CD14-positive monocyte (primary cell): ENCODE data around the gene KDM4E. TPM values are rescaled to one million over a fixed set of nuclear protein-coding genes. Genes with fewer than 3 reads are reported as not detected.

Experiments
- DNase-seq, 3 donors: peaks; one replicate each; pipeline ENCODE4 v3.0.0-alpha.2; 2011 to 2022
- H2AFZ ChIP-seq: 2 replicates; pipeline ENCODE4 v1.6.0; 2012; ENCODE audit warnings: mild to moderate bottlenecking, low read depth, low read length, inconsistent platforms; ENCODE audit not compliant: insufficient read depth, poor library complexity, severe bottlenecking
- H3K27ac ChIP-seq, 2 donors: 1 replicate in 1 of 2; 2 replicates in 1 of 2; pipeline ENCODE4 v1.5.1; 2012 to 2013; ENCODE audit warnings: low read length in 2 of 2, control low read depth in 1 of 2, inconsistent platforms in 1 of 2, low read depth in 1 of 2, mild to moderate bottlenecking in 1 of 2
- H3K27me3 ChIP-seq, 2 donors: one replicate each; pipeline versions ENCODE4 v1.6.0 to v1.6.1; 2011 to 2013; ENCODE audit warnings: low read length in 2 of 2; ENCODE audit not compliant: control insufficient read depth in 2 of 2, insufficient read depth in 2 of 2
- H3K36me3 ChIP-seq, 2 donors: replicated peaks in 1 of 2; 1 replicate in 1 of 2; 2 replicates in 1 of 2; pipeline versions ENCODE4 v1.5.1 to v1.6.1; 2012 to 2013; ENCODE audit warnings: low read length in 2 of 2, control low read depth in 1 of 2, inconsistent platforms in 1 of 2, mild to moderate bottlenecking in 1 of 2; ENCODE audit not compliant: insufficient read depth in 2 of 2, control insufficient read depth in 1 of 2
- H3K4me1 ChIP-seq, 2 donors: 1 replicate in 1 of 2; 2 replicates in 1 of 2; pipeline versions ENCODE4 v1.5.1 to v1.6.1; 2012 to 2013; ENCODE audit warnings: low read length in 2 of 2, control low read depth in 1 of 2, inconsistent platforms in 1 of 2, mild to moderate bottlenecking in 1 of 2, moderate library complexity in 1 of 2; ENCODE audit not compliant: insufficient read depth in 2 of 2, control insufficient read depth in 1 of 2
- H3K4me2 ChIP-seq: replicated peaks from 2 replicates; pipeline ENCODE3; 2012; ENCODE audit warnings: low read length, moderate library complexity, mild to moderate bottlenecking; ENCODE audit not compliant: poor library complexity, severe bottlenecking; ENCODE audit errors: extremely low read depth
- H3K4me3 ChIP-seq, 3 experiments: fragments of 200-600 bp in 1 of 3; sonication (generic) in 1 of 3; replicated peaks in 1 of 3; 1 replicate in 2 of 3; 2 replicates in 1 of 3; pipeline ENCODE4 v1.5.1; 2011 to 2013; ENCODE audit warnings: low read length in 3 of 3, mild to moderate bottlenecking in 3 of 3, control low read depth in 2 of 3, low read depth in 2 of 3, inconsistent platforms in 1 of 3, moderate library complexity in 1 of 3
- H3K79me2 ChIP-seq: 2 replicates; pipeline ENCODE4 v1.6.0; 2012; ENCODE audit warnings: mild to moderate bottlenecking, control low read depth, inconsistent platforms, low read length, moderate library complexity; ENCODE audit not compliant: insufficient read depth
- H3K9ac ChIP-seq: 2 replicates; pipeline ENCODE4 v1.6.0; 2017; ENCODE audit warnings: low read length, mild to moderate bottlenecking; ENCODE audit not compliant: insufficient read depth, poor library complexity, severe bottlenecking
- H3K9me3 ChIP-seq, 2 donors: replicated peaks in 1 of 2; 1 replicate in 1 of 2; 2 replicates in 1 of 2; pipeline versions ENCODE4 v1.5.1 to v1.6.1; 2012 to 2013; ENCODE audit warnings: low read length in 2 of 2, control low read depth in 1 of 2; ENCODE audit not compliant: control insufficient read depth in 1 of 2, insufficient read depth in 1 of 2
- H4K20me1 ChIP-seq: 2 replicates; pipeline ENCODE4 v1.6.0; 2012; ENCODE audit warnings: mild to moderate bottlenecking, low read length, control low read depth, moderate library complexity; ENCODE audit not compliant: insufficient read depth
- H3K27ac Mint-ChIP-seq, 7 donors: one replicate each; pipeline ENCODE4 v1.8.0; 2020; ENCODE audit warnings: mild to moderate bottlenecking in 7 of 7, mixed read lengths in 7 of 7, moderate library complexity in 6 of 7, inconsistent platforms in 2 of 7
- H3K27me3 Mint-ChIP-seq, 3 donors: one replicate each; pipeline ENCODE4 v1.8.0; 2021 to 2022; ENCODE audit warnings: low read depth in 3 of 3, mild to moderate bottlenecking in 3 of 3, mixed read lengths in 3 of 3, moderate library complexity in 3 of 3, inconsistent platforms in 1 of 3
- H3K36me3 Mint-ChIP-seq, 2 donors: one replicate each; pipeline ENCODE4 v1.8.0; 2020; ENCODE audit warnings: mixed read lengths in 2 of 2, inconsistent platforms in 1 of 2, mild to moderate bottlenecking in 1 of 2
- H3K4me1 Mint-ChIP-seq: one replicate; pipeline ENCODE4 v1.8.0; 2020; ENCODE audit warnings: mild to moderate bottlenecking, mixed read lengths
- H3K4me3 Mint-ChIP-seq, 2 donors: one replicate each; pipeline ENCODE4 v1.8.0; 2020; ENCODE audit warnings: mild to moderate bottlenecking in 2 of 2, mixed read lengths in 2 of 2, moderate library complexity in 1 of 2
- H3K9me3 Mint-ChIP-seq, 7 donors: one replicate each; pipeline ENCODE4 v1.8.0; 2020 to 2022; ENCODE audit warnings: mixed read lengths in 7 of 7, mild to moderate bottlenecking in 6 of 7, moderate library complexity in 6 of 7, inconsistent platforms in 2 of 7
- CTCF ChIP-seq: fragments of 200-600 bp; IDR thresholded peaks from one replicate; pipeline ENCODE4 v1.8.0; 2022; ENCODE audit warnings: antibody characterized with exemption, mild to moderate bottlenecking
- WGBS: methylation state at CpG from one replicate; pipeline ENCODE4 v1.1.5; 2013; ENCODE audit warnings: missing lambda C conversion rate; ENCODE audit not compliant: insufficient coverage; 5-methylcytosine and 5-hydroxymethylcytosine counted together
- intact Hi-C, 2 donors: fragments of 100-400 bp; cut with micrococcal nuclease; formaldehyde crosslinking; loops; one replicate each; pipeline versions ENCODE4 v1.15.0 to v1.15.1; 2023
- polyA plus RNA-seq, 3 donors: library from polyadenylated mRNA; depleted of rRNA in 1 of 3; unstranded in 2 of 3; stranded (reverse) in 1 of 3; fragments of 300-500 nt in 2 of 3; fragments of >200 nt in 1 of 3; fragmentation: Illumina TruSeq in 2 of 3; gene quantifications; 1 replicate in 2 of 3; 2 replicates in 1 of 3; pipeline ENCODE4 v1.2.3, GENCODE V29; 2012 to 2021

Gene KDM4E
- polyA plus RNA-seq, 3 donors, result not detected

DNA sequence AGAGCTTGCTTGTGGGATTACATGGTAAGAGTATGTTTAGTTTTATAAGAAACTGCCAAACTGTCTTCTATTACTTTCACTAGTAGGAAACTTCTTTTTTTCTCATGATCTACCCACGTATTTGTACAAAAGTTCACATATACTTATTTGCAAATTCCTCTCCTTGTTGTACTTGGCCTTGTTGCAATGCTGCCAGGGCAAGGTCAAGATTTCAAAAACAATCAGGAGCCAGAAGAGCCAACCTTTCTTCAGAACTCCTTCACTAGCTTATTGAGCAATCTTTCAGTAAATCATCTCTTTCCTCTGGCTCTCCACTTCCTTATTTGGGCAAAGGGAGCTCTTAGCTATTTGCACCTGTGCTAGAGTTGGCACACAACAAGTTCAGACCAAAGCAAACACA lies 51.4 kb downstream of the KDM4E start:
- peaks cover 2% of the 10 kb centered on the region in 2 donors for H3K36me3 Mint-ChIP-seq
- H2AFZ ChIP-seq, result no peak overlapping the region
- H3K36me3 ChIP-seq, result no peaks in the 10 kb centered on the region
- H3K9me3 ChIP-seq, result no peaks in the 10 kb centered on the region
- peaks cover 5 to 12% of the 10 kb centered on the region in 2 donors for H3K27me3 ChIP-seq
- H3K27me3 Mint-ChIP-seq, result peaks cover 4 to 8% (median 6%) of the 10 kb centered on the region in 3 donors
- no peaks in the 10 kb centered on the region for H3K79me2 ChIP-seq
- TF ChIP-seq CTCF, result no peak
- no peaks in the 10 kb centered on the region for H4K20me1 ChIP-seq
- H3K27ac ChIP-seq, result no peak overlapping the region
- H3K9ac ChIP-seq, result no peak overlapping the region
- no peak overlapping the region for H3K27ac Mint-ChIP-seq
- H3K9me3 Mint-ChIP-seq, result no peaks in the 10 kb centered on the region
- intact Hi-C loops, result loop anchor here in 1 of 2 donors (10.0 kb wide), 1 partner anchor 628 kb away; no protein-coding TSS in a partner anchor
- peaks cover 3% of the 10 kb centered on the region for H3K4me1 Mint-ChIP-seq
- H3K4me2 ChIP-seq, result no peak overlapping the region
- no peaks in the 10 kb centered on the region for H3K4me1 ChIP-seq
- 0% methylated on average over 1 of the region's 1 CpG for WGBS
- H3K4me3 Mint-ChIP-seq, result no peak overlapping the region
- no peak overlapping the region for H3K4me3 ChIP-seq
- peak in 2 of 3 donors; percentile 22 to 25 for DNase-seq

DNA sequence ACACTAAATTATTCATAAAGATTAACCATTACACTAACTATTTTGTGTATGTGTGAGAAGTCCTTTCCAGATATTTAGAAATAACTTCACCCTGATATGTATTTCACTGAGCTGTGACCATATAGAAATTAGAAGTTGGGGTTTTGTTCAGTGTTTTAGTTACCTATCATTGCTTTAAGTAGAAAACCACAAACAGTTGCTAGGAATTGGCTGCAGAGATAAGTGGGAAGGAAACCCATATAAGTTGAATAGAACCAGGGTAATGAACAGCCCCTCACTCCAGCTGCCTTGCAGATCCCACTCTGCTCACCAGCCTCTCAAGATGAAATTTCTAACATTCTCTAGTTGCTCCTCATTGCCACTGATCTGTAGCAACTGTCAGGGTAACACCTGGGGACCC lies 51.9 kb downstream of the KDM4E start:
- peaks cover 3% of the 10 kb centered on the region for H3K4me1 Mint-ChIP-seq
- no peaks in the 10 kb centered on the region for H4K20me1 ChIP-seq
- H3K27ac Mint-ChIP-seq, result no peak overlapping the region
- H3K79me2 ChIP-seq, result no peaks in the 10 kb centered on the region
- no peak overlapping the region for H3K4me2 ChIP-seq
- peaks cover 5 to 12% of the 10 kb centered on the region in 2 donors for H3K27me3 ChIP-seq
- no peaks in the 10 kb centered on the region for H3K9me3 ChIP-seq
- no peak overlapping the region for H3K27ac ChIP-seq
- no peaks in the 10 kb centered on the region for H3K36me3 ChIP-seq
- no peak overlapping the region for H3K4me3 Mint-ChIP-seq
- H2AFZ ChIP-seq, result no peak overlapping the region
- H3K36me3 Mint-ChIP-seq, result peaks cover 0 to 2% of the 10 kb centered on the region in 2 donors
- no peaks in the 10 kb centered on the region for H3K9me3 Mint-ChIP-seq
- TF ChIP-seq CTCF, result no peak
- H3K4me1 ChIP-seq, result no peaks in the 10 kb centered on the region
- no peak overlapping the region for H3K9ac ChIP-seq
- peaks cover 4 to 8% (median 6%) of the 10 kb centered on the region in 3 donors for H3K27me3 Mint-ChIP-seq
- H3K4me3 ChIP-seq, result no peak overlapping the region
- no peak for DNase-seq
- intact Hi-C loops, result loop anchor here in 1 of 2 donors (10.0 kb wide), 1 partner anchor 628 kb away; no protein-coding TSS in a partner anchor

Other genes starting within 250 kb of the KDM4E start
- gene CWC15, start 51.7 kb upstream of the KDM4E start, polyA plus RNA-seq, result 10 to 100 TPM; 27.5 to 43.8 (median 38.9) TPM
- under 1 TPM in 2 of 3 donors, not detected in 1; 0.03 to 0.16 TPM for gene KDM4D, start 51.5 kb upstream of the KDM4E start, polyA plus RNA-seq
- gene KDM4F, start 24.2 kb downstream of the KDM4E start, polyA plus RNA-seq, result not detected
- gene SRSF8, start 41.7 kb downstream of the KDM4E start, polyA plus RNA-seq, result 10 to 100 TPM in 2 of 3 donors, 1 to 10 TPM in 1; 9.3 to 24.9 (median 24.4) TPM
- gene ENDOD1, start 64.6 kb downstream of the KDM4E start, polyA plus RNA-seq, result 1 to 10 TPM; 1.3 to 3.4 (median 3.2) TPM
- gene SESN3, start 205.9 kb downstream of the KDM4E start, polyA plus RNA-seq, result 1 to 10 TPM; 1.1 to 7.4 (median 1.4) TPM